Measurements from ENCODE around the gene SLC49A4.
A peak's percentile ranks its signal among the peaks of the same experiment; 100 is the strongest.

SLC49A4 gene

DNA sequence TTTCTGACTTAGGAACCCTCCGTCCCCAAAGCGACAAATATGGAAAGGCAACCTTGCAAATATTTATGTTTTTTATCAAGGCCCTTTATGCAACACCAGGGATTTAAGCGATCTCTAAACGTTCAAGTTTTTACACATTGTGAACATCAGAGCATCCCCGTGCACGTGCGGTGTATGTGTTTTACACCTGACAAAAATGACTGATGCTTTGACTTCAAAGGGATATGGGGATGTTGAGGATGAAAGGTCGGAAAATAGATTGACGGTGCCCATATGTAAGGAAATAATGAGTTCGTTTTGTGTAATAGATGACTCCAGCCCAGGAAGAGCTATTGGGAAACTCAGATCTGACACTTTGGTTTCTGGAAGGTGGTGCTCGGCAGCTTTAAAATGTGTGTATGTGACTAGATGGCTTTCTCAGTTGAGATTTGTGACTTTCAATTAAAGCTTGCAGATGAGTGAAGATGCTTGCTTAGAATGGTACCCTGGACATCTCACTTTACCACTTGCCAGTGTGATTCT is 866 bp downstream of the SLC49A4 start:
- Histone ChIP-seq H3K4me2 (ENCODE audit: low read length) (peak overlapping the region; percentile 99), H3K4me3 (ENCODE audit: low read depth, low read length, poor library complexity, severe bottlenecking) (peak overlapping the region; percentile 78), H3K36me3 (ENCODE audit: insufficient read depth, low read length) (peaks cover 3% of the 10 kb centered on the region; the same call in 1 of the 2 replicates), H3F3A (ENCODE audit: insufficient read depth, low read length) (no peaks in the 10 kb centered on the region), H3K27ac (ENCODE audit: low read depth, low read length, poor library complexity, severe bottlenecking) (no peak overlapping the region), H3K9me3 (ENCODE audit: low read length) (no peaks in the 10 kb centered on the region), H3K27me3 (ENCODE audit: insufficient read depth, low read length) (no peaks in the 10 kb centered on the region), H3K9ac (ENCODE audit: low read length) (peak overlapping the region; percentile 78), H4K20me1 (ENCODE audit: insufficient read depth, low read length) (no peaks in the 10 kb centered on the region), H3K4me1 (ENCODE audit: insufficient read depth, low read length, severe bottlenecking) (peaks cover 46% of the 10 kb centered on the region), H3K9me2 (ENCODE audit: low read depth, low read length) (no peaks in the 10 kb centered on the region), H2AFZ (ENCODE audit: low read length) (peak overlapping the region; percentile 59; the same call in 1 of the 2 replicates), H3K79me2 (ENCODE audit: insufficient read depth, low read length) (no peaks in the 10 kb centered on the region; the same call in 1 of the 2 replicates)
- no peak for TF ChIP-seq CTCF (IDR thresholded peaks at IDR 0.05; ENCODE audit: low read length)
- TF ChIP-seq EZH2 (IDR thresholded peaks at IDR 0.05; ENCODE audit: borderline replicate concordance, low read length): no peak

DNA sequence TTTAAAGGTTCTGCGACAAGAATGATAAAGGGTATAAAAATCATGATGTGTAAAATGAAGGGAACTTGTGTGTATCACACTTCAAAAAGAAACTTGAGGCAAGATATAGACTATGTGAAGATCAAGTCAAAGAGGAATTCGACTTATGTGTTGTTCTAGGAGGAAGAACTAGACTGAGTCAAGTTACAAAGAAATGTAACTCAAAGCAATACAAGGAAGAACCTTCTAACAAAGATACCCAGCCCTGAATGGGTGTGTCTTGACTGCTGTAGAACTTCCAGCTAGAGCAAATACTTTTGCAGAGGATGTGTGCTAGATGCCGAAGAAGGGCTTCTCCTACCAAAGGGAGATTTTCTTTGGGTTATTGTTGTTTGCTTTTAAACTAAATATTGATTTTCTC is 2.4 kb downstream of the SLC49A4 start:
- H3K9me2 ChIP-seq (ENCODE audit: low read depth, low read length): no peaks in the 10 kb centered on the region
- H3K27ac ChIP-seq (ENCODE audit: low read depth, low read length, poor library complexity, severe bottlenecking): no peak overlapping the region
- no peaks in the 10 kb centered on the region for H3K9me3 ChIP-seq (ENCODE audit: low read length)
- TF ChIP-seq CTCF (IDR thresholded peaks at IDR 0.05; ENCODE audit: low read length) (no peak), EZH2 (IDR thresholded peaks at IDR 0.05; ENCODE audit: borderline replicate concordance, low read length) (no peak)
- no peak overlapping the region for H3K4me2 ChIP-seq (ENCODE audit: low read length)
- no peak overlapping the region for H2AFZ ChIP-seq (ENCODE audit: low read length)
- H3K79me2 ChIP-seq (ENCODE audit: insufficient read depth, low read length): no peaks in the 10 kb centered on the region; the same call in 1 of the 2 replicates
- H3K36me3 ChIP-seq (ENCODE audit: insufficient read depth, low read length): peaks cover 3% of the 10 kb centered on the region; the same call in 1 of the 2 replicates
- H4K20me1 ChIP-seq (ENCODE audit: insufficient read depth, low read length): no peaks in the 10 kb centered on the region
- H3F3A ChIP-seq (ENCODE audit: insufficient read depth, low read length): no peaks in the 10 kb centered on the region
- H3K9ac ChIP-seq (ENCODE audit: low read length): no peak overlapping the region
- peaks cover 35% of the 10 kb centered on the region for H3K4me1 ChIP-seq (ENCODE audit: insufficient read depth, low read length, severe bottlenecking)
- H3K27me3 ChIP-seq (ENCODE audit: insufficient read depth, low read length): no peaks in the 10 kb centered on the region
- no peak overlapping the region for H3K4me3 ChIP-seq (ENCODE audit: low read depth, low read length, poor library complexity, severe bottlenecking)

- no peaks in the 10 kb centered on the region for H4K20me1 ChIP-seq (ENCODE audit: insufficient read depth, low read length)
- no peaks in the 10 kb centered on the region for H3K9me3 ChIP-seq (ENCODE audit: low read length)
- no peaks in the 10 kb centered on the region for H3K9me2 ChIP-seq (ENCODE audit: low read depth, low read length)
- no peaks in the 10 kb centered on the region for H3F3A ChIP-seq (ENCODE audit: insufficient read depth, low read length)
- no peaks in the 10 kb centered on the region for H3K27me3 ChIP-seq (ENCODE audit: insufficient read depth, low read length)
- H3K36me3 ChIP-seq (ENCODE audit: insufficient read depth, low read length): peaks cover 3% of the 10 kb centered on the region; the same call in 1 of the 2 replicates
- no peak overlapping the region for H3K9ac ChIP-seq (ENCODE audit: low read length)
- no peak overlapping the region for H3K4me3 ChIP-seq (ENCODE audit: low read depth, low read length, poor library complexity, severe bottlenecking)
- no peak overlapping the region for H2AFZ ChIP-seq (ENCODE audit: low read length)
- no peak for TF ChIP-seq CTCF (IDR thresholded peaks at IDR 0.05; ENCODE audit: low read length)
- TF ChIP-seq EZH2 (IDR thresholded peaks at IDR 0.05; ENCODE audit: borderline replicate concordance, low read length): no peak
- no peak overlapping the region for H3K27ac ChIP-seq (ENCODE audit: low read depth, low read length, poor library complexity, severe bottlenecking)
- H3K79me2 ChIP-seq (ENCODE audit: insufficient read depth, low read length): no peaks in the 10 kb centered on the region
- H3K4me2 ChIP-seq (ENCODE audit: low read length): no peak overlapping the region
- peaks cover 22% of the 10 kb centered on the region for H3K4me1 ChIP-seq (ENCODE audit: insufficient read depth, low read length, severe bottlenecking)
Observed at GRCh38 chr3:122799322-122799721, 4.5 kb downstream of the SLC49A4 start.
